Neutrophil (primary cell): ENCODE results near the gene GSC2.
A peak's percentile ranks its signal among the peaks of the same experiment; 100 is the strongest.

Source experiments
- H3K27ac ChIP-seq: fragments of 200-600 bp; sonication (generic); 2 replicates; pipeline ENCODE4 v1.5.1; 2016; ENCODE audit warnings: mild to moderate bottlenecking, moderate library complexity
- H3K27me3 ChIP-seq: fragments of 200-600 bp; sonication (generic); 2 replicates; pipeline ENCODE4 v1.6.0; 2016; ENCODE audit warnings: mild to moderate bottlenecking
- H3K36me3 ChIP-seq: fragments of 200-600 bp; sonication (generic); 2 replicates; pipeline ENCODE4 v1.5.1; 2017
- H3K4me1 ChIP-seq, 2 experiments: fragments of 200-600 bp in 1 of 2; sonication (generic) in 1 of 2; 1 replicate in 1 of 2; 2 replicates in 1 of 2; pipeline versions ENCODE4 v1.5.1 to v1.6.1; 2013 to 2016; ENCODE audit warnings: low read depth in 1 of 2, low read length in 1 of 2, mild to moderate bottlenecking in 1 of 2, moderate library complexity in 1 of 2; ENCODE audit not compliant: control insufficient read depth in 1 of 2, insufficient read depth in 1 of 2
- H3K4me3 ChIP-seq, 2 experiments: fragments of 200-600 bp in 1 of 2; sonication (generic) in 1 of 2; 1 replicate in 1 of 2; 2 replicates in 1 of 2; pipeline ENCODE4 v1.5.1; 2013 to 2016; ENCODE audit warnings: low read depth in 1 of 2, low read length in 1 of 2, mild to moderate bottlenecking in 1 of 2, moderate library complexity in 1 of 2
- H3K9me3 ChIP-seq: fragments of 200-600 bp; sonication (generic); 2 replicates; pipeline ENCODE4 v1.5.1; 2016
- CTCF ChIP-seq: fragments of 200-600 bp; sonication (generic); IDR thresholded peaks from 2 replicates; pipeline ENCODE4 v1.5.1; 2016; ENCODE audit warnings: antibody characterized with exemption

The GSC2 gene

GRCh38 chr22:19119949-19120348, 30.1 kb downstream of the GSC2 start:
- Histone ChIP-seq H3K27me3 (no peaks in the 10 kb centered on the region), H3K4me1 (peaks cover 66 to 74% of the 10 kb centered on the region in 2 experiments), H3K9me3 (no peaks in the 10 kb centered on the region), H3K36me3 (peaks cover 12% of the 10 kb centered on the region), H3K4me3 (peak overlapping the region; percentile 93 to 94), H3K27ac (peak overlapping the region; percentile 92)
- no peak for TF ChIP-seq CTCF

GRCh38 chr22:19118329-19118880, 31.7 kb downstream of the GSC2 start:
- TF ChIP-seq CTCF, result no peak
- no peaks in the 10 kb centered on the region for H3K9me3 ChIP-seq
- H3K36me3 ChIP-seq, result peaks cover 12% of the 10 kb centered on the region
- peak overlapping the region in 1 of 2 experiments; percentile 12 for H3K4me3 ChIP-seq
- H3K27ac ChIP-seq, result peak overlapping the region; percentile 78
- H3K27me3 ChIP-seq, result no peaks in the 10 kb centered on the region
- H3K4me1 ChIP-seq, result peaks cover 82 to 88% of the 10 kb centered on the region in 2 experiments

GRCh38 chr22:19117111-19117512, 33.0 kb downstream of the GSC2 start:
- Histone ChIP-seq H3K9me3 (no peaks in the 10 kb centered on the region), H3K27me3 (no peaks in the 10 kb centered on the region), H3K36me3 (peaks cover 12% of the 10 kb centered on the region), H3K4me1 (peaks cover 86 to 91% of the 10 kb centered on the region in 2 experiments), H3K4me3 (no peak overlapping the region), H3K27ac (peak overlapping the region; percentile 78)
- no peak for TF ChIP-seq CTCF

- H3K36me3 ChIP-seq, result peaks cover 12% of the 10 kb centered on the region
- H3K27ac ChIP-seq, result peak overlapping the region; percentile 78
- H3K27me3 ChIP-seq, result no peaks in the 10 kb centered on the region
- peak overlapping the region in 1 of 2 experiments; percentile 7 for H3K4me3 ChIP-seq
- no peaks in the 10 kb centered on the region for H3K9me3 ChIP-seq
- no peak for TF ChIP-seq CTCF
- H3K4me1 ChIP-seq, result peaks cover 92 to 98% of the 10 kb centered on the region in 2 experiments
Observed at GRCh38 chr22:19115628-19116027, 34.5 kb downstream of the GSC2 start.

GRCh38 chr22:19114984-19115552, 35.0 kb downstream of the GSC2 start:
- Histone ChIP-seq H3K27ac (peak overlapping the region; percentile 78), H3K4me1 (peaks cover 92 to 98% of the 10 kb centered on the region in 2 experiments)

More at GRCh38 chr22:19114984-19115552, 35.0 kb downstream of the GSC2 start:
- Histone ChIP-seq H3K27me3 (no peaks in the 10 kb centered on the region), H3K36me3 (peaks cover 9% of the 10 kb centered on the region), H3K9me3 (no peaks in the 10 kb centered on the region), H3K4me3 (no peak overlapping the region)
- TF ChIP-seq CTCF, result no peak
